CD4-positive, alpha-beta T cell treated with Interleukin-4 for 4 hours (primary cell): ENCODE results near the gene SNAP29.
"Not testable (repeated sequence)": the region's sequence is repeated elsewhere in the genome, so short reads cannot be mapped to it uniquely, and the experiment has no call there.

Experiments used
- DNase-seq: peaks from one replicate; pipeline ENCODE4 v3.0.0-alpha.2; 2020

SNAP29 gene

DNA sequence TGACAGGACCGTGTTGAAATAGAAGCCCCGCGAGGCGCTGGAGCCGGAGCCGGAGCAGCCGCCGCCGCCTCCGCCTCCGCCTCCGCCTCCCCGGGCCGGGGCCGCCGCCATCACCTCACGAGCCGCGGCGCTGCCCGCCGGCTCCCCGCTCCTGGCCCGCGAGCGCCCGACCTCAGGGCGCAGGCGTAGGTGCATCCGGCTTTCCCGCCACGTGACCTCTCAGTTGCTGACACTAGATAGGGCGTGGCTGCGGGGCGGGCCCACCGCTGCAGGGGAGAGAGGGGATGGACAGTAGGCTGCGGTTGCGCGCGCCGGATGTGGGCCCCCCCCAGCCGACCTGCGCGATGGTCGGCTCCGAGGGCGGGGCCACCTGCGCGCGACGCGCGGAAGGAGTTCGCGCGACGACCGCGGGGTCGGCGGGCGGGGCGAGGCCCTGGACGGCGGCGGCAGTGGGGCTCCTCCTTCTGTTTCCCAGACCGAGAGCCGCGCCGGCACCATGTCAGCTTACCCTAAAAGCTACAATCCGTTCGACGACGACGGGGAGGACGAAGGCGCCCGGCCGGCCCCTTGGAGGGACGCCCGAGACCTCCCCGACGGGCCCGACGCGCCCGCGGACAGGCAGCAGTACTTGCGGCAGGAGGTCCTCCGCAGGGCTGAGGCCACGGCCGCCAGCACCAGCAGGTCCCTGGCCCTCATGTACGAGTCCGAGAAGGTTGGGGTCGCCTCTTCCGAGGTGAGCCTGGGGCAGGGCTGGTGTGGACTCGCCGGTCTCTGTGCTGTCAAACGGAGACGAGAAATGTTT, at the start of gene SNAP29, which contains the start of gene PI4KA:
Gene SNAP29, plus strand, starts transcription at position 393 of the 802 bp plus-strand sequence. Its CDS starts 104 bp downstream, at position 497.
Gene PI4KA, minus strand, starts transcription at position 197 of the 802 bp plus-strand sequence. Its CDS starts 86 bp downstream, at position 111.
- DNase-seq = peak; percentile 99

DNA sequence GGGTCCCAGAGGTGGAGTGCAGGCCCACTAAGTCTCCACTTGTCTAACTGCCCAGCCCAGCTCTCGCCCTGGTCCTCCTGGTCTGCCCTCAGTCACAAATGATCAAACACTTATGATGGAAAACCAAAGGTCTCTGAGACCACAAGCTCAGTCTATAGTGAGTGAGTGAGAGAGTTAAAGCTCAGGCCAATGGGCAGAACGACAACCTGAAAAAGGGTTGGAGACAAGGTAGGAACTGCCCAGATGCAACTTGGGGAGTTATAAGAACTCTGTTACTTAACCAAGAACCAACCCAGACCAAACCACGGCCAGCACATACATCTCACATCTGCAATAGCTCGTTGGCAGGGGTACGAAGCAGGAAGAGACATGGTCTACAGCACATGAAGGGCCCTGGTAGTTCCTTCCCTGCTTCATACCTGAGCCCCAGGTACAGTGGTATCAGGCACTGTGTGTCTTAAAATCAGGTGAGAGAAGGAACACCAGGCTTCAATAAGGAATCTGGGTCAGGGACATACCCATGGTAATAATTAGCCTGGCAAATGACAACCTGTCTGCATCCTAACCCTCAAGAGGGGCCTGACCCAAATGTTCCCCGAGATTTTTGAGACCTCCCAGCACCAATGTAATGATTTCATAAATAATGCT, 49.1 kb upstream of the SNAP29 start:
- DNase-seq = no peak

DNA sequence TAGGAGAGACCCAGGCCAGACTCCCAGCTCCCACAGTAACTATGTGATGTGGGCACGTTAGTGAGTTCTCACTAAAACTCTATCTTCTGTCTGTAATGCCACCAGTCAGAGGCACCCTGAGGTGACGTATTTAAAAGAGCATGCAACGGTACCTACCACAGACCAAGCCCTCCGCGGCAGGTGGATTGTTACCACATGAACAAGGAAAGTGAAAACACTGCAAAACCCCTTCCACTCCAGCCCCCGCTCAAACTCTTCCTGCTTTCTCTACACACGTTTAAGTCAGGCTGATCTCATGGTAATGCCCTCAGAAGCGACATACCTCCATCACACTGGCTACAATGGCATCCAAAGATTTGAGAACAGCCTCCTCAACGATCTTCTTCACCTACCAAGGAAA, 48.2 kb upstream of the SNAP29 start:
- peak; percentile 1 for DNase-seq

DNA sequence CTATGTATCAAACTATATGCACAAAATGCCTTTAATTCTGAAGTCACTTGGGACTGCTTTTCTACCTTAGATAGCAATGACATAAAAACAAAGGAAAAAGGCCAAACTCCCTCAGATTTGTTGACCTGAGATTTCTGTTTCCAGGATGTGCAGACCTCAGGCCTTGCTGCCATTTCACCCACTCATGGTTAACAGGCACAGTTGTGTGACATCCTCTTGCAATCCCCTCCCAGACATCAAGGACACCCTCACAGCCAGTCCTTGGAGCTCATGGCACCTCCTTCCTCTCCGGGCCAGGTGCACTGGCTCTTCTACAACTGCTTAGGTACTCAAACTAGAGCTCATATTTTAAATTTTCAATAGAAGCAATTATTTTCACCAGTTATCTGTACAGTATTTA, 47.6 kb upstream of the SNAP29 start:
- DNase-seq = no peak

DNA sequence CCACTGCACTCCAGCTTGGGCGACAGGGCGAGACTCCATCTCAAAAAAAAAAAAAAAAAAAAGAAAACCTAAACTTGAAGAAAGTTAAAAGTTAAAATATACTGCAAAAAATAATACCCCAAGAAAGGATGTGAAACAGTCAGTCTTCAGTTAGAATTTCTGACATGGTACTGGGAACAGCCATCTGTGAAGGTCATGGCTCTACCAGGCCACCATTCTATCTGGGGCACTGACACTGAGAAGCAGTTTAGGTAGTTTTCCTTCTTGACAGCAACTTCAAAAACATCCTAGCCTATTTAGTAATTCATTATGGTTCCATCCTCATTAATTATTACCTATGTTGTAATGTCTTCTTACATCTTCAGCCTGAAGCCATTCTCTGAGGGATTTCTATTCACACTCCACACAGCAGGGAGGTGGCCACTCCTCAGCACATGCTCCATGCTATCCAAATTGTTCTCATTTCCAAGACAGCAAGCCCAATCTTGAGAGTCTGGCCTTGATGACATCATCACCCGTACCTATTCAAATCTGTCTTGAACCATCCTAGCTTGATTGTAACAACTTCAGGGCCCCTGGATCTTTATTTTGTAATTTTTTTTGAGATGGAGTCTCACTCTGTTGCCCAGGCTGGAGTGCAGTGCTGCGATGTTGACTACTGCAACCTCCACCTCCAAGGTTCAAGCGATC, 46.7 kb upstream of the SNAP29 start:
- DNase-seq = no peak

DNA sequence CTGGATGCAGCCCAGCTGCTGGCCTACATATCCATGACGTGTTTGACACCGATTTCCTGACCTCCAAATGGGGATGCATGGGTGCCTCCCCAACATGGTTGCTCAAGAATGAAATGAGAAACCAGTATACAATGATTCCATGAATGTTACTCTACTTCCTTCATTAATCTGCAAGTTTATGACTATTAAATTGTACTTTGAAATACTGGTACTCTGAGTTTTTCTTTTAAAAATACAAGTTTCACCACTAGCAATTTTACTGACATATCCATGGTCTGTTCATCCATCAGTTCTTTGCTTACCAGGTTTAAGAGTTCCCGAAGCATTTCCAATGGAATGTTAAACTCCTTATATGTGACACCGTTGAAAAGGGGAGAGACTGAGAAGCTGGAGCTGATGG, 45.8 kb upstream of the SNAP29 start:
- DNase-seq = no peak

DNA sequence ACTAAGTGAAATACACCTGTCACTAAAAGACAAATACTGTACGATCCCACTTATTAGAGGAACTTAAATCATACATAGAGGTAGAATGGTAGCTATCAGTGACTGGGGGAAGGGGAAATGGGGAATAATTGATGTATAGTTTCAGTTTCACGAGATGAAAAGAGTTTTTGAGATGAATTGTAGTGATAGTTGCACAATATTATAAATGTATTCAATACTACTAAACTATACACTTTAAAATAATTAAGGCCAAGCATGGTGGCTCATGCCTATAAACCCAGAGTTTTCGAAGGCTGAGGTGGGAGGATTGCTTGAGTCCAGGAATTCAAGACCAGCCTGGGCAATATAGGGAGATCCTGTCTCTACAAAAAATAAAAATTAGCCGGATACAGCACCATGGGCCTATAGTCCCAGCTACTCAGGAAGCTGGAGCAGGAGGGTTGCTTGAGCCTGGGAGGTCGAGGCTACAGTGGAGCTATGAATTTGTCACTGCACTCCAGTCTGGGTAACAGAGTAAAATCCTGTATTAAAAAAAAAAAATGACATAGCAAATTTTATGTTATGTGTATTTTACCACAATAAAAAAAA, 44.5 kb upstream of the SNAP29 start:
- DNase-seq = no peak

DNA sequence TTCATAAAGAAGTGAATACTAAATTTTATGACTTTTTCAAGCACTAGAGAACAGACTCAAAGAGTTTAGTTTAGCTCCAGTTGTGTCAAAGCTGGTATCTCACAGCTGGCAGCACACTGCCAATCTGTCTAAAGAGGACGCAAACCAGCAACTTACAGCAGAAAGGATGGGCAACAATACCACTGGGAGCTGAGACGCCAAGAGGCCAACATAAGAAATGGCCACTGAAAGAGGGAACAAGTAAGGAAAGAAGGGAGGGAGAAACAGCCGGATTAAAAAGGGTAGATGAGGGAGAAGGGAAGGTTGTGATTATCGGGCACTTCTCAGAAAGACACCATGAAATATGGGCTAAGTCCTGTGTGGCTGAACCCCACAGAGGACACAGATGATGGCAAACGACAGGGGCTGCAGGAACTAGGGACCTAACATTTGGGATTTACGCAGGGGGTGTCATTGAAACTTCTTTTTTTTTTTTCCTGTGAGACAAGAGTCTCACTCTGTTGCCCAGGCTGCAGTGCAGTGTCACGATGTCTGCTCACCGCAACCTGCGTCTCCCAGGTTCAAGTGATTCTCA, 43.2 kb upstream of the SNAP29 start:
- DNase-seq = no peak

DNA sequence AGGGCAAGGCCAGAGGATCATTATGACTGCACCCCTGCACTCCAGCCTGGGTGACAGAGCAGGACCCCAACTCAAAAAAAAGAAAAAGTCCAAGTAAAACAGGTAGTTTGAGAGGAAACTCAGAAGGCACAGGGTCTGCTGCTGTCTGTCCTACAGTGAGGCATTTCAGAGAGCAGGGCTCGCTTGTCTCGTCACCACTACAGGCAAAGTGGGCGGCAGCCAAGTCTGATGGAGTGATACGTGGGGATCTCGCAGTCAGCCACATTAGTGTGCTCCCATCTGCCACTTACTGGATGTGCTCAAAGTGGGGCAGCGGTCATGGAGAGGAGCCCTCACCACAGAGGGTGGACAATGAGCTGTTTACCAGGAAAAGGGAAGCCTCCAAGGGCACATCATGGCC, 42.2 kb upstream of the SNAP29 start:
- DNase-seq = no peak

DNA sequence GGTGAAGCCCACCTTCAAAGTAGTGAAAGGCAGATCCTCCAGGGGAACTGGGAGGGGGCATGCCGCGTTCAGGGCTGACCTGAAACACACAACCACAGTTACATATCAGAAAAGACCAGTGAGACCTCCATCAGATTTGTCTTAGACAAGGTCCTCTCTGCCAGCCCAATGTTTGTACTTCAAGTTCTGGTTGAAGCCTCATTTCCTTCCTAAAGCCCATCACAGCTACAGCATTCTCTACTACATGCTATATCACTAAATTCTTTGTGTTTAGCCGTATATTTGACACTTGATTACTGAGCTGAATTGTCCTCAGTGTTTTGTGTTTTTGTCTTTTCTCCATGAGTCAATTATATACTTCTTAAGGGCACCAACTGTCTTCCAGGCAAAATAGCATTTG, 40.3 kb upstream of the SNAP29 start:
- no peak for DNase-seq

DNA sequence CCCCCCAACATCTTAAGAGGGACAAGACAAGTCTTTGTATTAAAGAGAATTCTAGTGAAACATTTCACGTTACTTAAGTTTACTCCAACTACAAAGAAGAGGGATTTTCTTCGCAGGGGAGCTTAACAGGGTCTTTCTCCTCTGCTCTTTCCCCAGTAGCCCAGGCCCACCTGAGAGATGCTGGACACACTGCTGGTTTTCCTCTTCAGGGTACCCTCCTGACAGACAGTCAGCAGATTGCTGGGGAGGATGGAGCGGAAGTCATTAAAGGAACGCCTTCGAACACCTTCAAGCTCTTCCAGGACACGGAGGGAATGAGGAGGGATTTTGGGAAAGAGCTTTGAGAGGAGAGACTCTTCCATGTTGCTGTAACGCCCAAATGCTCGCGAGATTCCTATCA, 39.3 kb upstream of the SNAP29 start:
- no peak for DNase-seq

DNA sequence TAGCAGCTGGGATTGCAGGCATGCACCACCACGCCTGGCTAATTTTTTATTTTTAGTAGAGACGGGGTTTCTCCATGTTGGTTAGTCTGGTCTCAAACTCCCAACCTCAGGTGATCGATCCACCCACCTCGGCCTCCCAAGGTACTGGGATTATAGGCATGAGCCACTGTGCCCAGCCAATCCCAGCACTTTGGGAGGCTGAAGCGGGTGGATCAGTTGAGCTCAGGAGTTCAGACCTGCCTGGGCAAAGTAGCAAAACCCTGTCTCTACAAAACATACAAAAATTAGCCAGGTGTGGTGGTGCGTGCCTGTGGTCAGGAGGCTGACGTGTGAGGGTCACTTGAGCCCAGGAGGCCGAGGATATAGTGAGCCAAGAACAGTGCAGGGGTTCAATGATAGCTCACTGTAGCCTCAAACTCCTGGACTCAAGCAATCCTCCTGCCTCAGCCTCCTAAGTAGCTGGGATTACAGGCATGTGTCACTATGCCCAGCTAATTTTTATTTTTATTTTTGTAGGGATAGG, 37.0 kb upstream of the SNAP29 start:
- not testable (repeated sequence) for DNase-seq

DNA sequence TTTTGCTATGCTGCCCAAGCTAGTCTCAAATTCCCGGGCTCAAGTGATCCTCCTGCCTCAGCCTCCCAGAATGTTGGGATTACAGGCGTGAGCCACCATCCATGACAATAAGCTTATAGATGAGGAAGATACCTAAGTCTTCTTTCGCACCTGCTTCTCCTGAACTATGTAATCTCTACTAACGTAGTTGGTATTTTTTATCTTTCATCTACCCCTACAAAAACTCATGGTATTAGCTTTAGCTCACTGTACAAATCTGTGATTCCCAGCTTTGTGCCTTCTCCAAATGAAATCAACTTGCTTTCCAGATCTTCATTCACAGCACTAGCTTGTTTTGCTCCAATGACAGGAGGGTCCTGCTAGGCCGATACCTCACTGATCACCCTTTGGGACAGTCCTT, 36.6 kb upstream of the SNAP29 start:
- DNase-seq = no peak

DNA sequence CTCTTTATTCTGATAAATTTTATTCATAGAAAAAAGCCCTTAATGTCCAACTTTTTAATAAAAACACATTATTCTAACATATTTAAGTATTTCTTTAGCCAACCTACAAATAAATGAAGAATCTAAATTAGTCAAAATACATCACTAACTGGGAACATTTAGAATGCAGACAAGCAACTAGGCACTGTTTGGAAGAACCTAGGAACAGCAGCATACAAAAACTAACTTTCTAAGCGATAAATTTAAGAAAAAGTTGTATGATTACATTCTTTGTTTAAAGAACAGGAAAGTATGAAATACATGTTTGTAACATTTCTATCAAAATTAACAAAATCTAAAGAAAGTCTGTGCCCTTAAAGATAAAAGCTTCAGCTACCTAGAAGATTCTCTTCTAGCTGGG, 35.5 kb upstream of the SNAP29 start:
- DNase-seq = no peak

DNA sequence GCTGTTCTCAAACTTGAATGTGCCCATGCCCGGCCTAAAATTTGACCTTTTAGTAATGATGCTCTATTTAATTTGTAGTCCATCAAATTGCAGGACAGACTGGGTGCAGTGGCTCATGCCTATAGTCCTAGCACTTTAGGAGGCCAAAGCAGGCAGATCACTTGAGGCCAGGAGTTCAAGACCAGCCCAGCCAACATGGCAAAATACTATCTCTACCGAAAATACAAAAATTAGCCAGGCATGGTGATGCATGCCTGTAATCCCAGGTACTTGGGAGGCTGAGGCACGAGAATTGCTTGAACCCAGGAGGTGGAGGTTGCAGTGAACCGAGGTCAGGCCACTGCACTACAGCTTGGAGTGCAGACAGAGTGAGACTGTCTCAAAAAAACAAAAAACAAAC, 33.6 kb upstream of the SNAP29 start:
- DNase-seq = not testable (repeated sequence)

DNA sequence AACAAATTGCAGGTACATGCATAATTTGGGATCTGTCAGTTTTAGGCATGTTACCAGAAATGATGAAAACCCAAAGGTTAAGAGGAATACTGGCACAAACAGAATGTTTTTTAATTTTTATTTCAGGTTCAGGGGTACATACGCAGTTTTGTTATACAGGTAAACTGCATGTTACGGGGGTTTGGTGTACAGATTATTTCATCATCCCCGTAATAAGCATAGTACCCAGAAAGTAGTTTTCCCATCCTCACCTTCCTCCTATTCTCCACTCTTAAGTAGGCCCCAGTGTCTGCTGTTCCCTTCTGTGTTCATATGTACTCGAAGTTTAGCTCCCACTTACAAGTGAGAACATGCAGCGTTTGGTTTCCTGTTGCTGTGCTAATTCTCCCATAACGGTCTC, 33.2 kb upstream of the SNAP29 start:
- no peak for DNase-seq

DNA sequence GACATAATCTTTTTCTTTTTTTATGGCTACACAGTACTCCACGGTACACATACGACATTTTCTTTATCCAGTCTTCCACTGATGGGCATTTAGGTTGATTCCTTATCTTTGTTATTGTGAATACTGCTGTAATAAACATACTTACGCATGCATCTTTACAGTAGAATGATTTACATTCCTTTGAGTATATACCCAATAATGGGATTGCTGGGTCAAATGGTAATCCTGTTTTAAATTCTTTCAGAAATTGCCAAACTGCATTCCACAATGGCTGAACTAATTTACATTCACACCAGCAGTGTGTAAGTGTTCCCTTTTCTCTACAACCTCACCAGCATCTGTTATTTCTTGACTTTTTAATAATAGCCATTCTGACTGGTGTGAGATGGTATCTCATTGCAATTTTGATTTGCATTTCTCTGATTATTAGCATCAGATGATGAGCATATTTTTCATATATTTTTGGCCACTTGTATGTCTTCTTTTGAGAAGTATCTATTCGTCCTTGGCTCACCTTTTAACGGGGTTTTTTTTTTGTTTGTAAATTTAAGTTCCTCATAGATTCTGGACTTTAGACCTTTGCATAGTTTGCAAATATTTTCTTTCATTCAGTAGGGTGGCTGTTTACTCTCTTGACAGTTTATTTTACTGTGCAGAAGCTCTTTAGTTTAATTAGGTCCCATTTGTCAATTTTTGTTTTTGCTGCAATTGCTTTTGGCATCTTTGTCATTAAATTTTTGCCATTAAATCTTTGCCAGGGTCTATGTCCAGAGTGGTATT, 32.2 kb upstream of the SNAP29 start:
- not testable (repeated sequence) for DNase-seq

DNA sequence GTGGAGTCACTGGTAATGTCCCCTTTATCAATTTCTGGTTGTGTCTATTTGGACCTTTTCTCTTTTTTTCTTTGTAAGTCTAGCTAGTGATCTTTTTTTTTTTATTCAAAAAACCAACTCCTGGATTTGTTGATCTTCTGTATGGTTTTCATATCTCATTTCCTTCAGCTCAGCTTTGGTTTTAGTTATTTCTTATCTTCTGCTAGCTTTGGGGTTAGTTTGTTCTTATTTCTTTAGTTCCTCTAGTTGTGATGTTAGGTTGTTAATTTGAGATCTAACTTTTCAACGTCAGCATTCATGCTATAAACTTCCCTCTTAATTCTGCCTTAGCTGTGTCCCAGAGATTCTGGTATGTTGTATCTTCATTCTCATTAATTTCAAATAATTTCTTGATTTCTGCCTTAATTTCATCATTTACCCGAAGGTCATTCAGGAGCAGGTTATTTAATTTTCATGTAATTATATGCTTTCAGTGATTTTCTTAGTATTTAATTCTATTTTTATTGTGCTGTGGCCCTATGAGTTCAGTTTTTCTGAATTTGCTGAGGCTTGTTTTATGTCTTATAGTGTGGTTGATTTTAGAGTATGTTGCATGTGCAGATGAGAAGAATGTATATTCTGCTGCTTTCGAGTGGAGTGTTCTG, 29.2 kb upstream of the SNAP29 start:
- no peak for DNase-seq

DNA sequence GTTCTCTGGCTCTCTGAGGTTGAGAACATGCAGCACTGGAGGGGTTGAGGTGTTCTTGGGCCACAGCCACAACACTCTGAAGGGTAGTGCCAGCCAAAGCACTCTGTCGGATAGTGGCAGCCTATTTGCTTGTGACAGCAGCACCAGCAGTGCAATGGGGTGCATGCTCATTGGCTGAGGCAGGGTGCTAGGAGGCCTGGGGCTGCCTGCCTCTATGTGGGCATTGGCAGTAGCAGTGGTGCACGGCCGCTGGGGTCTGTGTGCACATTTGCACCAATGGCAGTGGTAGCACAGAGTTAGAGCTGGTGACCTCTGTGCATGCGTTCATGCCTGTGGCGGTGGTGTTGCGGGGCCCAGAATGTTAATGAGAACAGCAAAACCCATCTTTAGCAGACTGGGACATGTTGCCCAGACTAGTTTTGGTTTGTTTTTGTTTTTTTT, 25.6 kb upstream of the SNAP29 start:
- no peak for DNase-seq

DNA sequence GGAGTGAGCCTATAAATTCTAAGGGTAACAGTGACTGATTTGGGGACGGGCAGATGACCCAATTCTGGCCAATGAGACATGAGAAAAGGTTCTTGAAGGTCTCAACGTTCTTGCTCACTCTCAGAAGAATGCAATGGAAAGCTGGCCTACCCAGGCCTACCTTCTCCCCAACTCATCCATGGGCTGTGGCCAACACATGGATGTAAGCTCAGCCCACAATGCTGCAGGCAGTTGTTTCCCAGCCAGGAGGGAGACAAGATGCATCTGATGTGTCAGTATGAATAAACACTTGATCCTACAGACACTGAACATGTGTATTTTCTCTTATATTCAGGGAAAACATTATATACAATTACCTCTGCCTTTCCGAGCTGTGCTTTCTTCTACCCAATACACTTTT, 24.6 kb upstream of the SNAP29 start:
- no peak for DNase-seq

DNA sequence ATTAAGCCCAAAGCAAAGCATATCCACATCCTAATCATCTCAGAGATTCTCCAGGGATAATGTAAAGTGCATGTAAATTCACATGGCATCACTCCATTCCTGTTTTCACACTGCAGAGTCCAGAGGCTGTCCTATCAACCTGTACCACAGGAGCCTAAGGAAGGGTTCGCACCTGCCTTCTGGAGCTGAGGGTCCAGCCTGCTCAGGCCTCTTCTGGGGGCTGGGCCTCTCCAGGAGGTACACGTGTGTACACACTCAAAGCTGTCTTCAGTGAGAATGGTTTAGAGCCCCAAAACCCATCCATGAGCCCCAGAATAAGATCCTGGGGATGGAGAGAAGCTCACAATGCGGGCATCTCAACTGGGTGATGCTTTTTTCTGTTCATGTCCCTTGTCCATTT, 24.1 kb upstream of the SNAP29 start:
- no peak for DNase-seq
